ENCODE data around the gene TEC.
"Not testable (repeated sequence)": the region's sequence is repeated elsewhere in the genome, so short reads cannot be mapped to it uniquely, and the experiment has no call there.

TEC gene

GRCh38 chr4:48268956-48269860 is at the start of gene TEC:
Gene TEC, minus strand, starts transcription at chr4:48269838. Its CDS starts 41,224 bp downstream, at chr4:48228614.
- no peak for DNase-seq

GRCh38 chr4:48315728-48316630 is 46.3 kb upstream of the TEC start:
- peak; percentile 5 for DNase-seq

GRCh38 chr4:48314746-48315145 is 45.1 kb upstream of the TEC start:
- not testable (repeated sequence) for DNase-seq

GRCh38 chr4:48311896-48312295 is 42.3 kb upstream of the TEC start:
- no peak for DNase-seq

GRCh38 chr4:48308901-48309300 is 39.3 kb upstream of the TEC start:
- DNase-seq = no peak

- no peak for DNase-seq
These were observed 37.9 kb upstream of the TEC start for GRCh38 chr4:48307528-48307927.

GRCh38 chr4:48305508-48305907 is 35.9 kb upstream of the TEC start:
- no peak for DNase-seq

- no peak for DNase-seq
These were observed 30.4 kb upstream of the TEC start for GRCh38 chr4:48300004-48300403.

GRCh38 chr4:48299560-48299959 is 29.9 kb upstream of the TEC start:
- DNase-seq = no peak

GRCh38 chr4:48297256-48297846 is 27.7 kb upstream of the TEC start:
- no peak for DNase-seq

- DNase-seq = no peak
These were observed 26.7 kb upstream of the TEC start for GRCh38 chr4:48296365-48296764.

- DNase-seq = no peak
These were observed 25.5 kb upstream of the TEC start for GRCh38 chr4:48295116-48295515.

- DNase-seq = not testable (repeated sequence)
These were observed 22.7 kb upstream of the TEC start for GRCh38 chr4:48292218-48292790.

- DNase-seq = no peak
These were observed 20.6 kb upstream of the TEC start for GRCh38 chr4:48290146-48290772.

GRCh38 chr4:48286060-48286459 is 16.4 kb upstream of the TEC start:
- DNase-seq = not testable (repeated sequence)

GRCh38 chr4:48285640-48286039 is 16.0 kb upstream of the TEC start:
- DNase-seq = not testable (repeated sequence)

- DNase-seq = no peak
These were observed 6.0 kb upstream of the TEC start for GRCh38 chr4:48275686-48276085.

- no peak for DNase-seq
These were observed 5.6 kb upstream of the TEC start for GRCh38 chr4:48275247-48275646.

GRCh38 chr4:48271626-48272025 is 2.0 kb upstream of the TEC start:
- no peak for DNase-seq

- DNase-seq = no peak
These were observed 1.4 kb upstream of the TEC start for GRCh38 chr4:48270951-48271473.

- no peak for DNase-seq
These were observed 872 bp upstream of the TEC start for GRCh38 chr4:48270523-48270897.

GRCh38 chr4:48269861-48270522 is 354 bp upstream of the TEC start:
- DNase-seq = no peak
